ENCODE results near the gene ZFP3. TPM values are rescaled to one million over a fixed set of nuclear protein-coding genes. Genes with fewer than 3 reads are reported as not detected.
A peak's percentile ranks its signal among the peaks of the same experiment; 100 is the strongest.
"Not testable (repeated sequence)": the region's sequence is repeated elsewhere in the genome, so short reads cannot be mapped to it uniquely, and the experiment has no call there.

Gene ZFP3
- polyA plus RNA-seq, 2 of the 4 experiments (the other 2 are of a cell fraction): 1.7 to 4.8 TPM

DNA sequence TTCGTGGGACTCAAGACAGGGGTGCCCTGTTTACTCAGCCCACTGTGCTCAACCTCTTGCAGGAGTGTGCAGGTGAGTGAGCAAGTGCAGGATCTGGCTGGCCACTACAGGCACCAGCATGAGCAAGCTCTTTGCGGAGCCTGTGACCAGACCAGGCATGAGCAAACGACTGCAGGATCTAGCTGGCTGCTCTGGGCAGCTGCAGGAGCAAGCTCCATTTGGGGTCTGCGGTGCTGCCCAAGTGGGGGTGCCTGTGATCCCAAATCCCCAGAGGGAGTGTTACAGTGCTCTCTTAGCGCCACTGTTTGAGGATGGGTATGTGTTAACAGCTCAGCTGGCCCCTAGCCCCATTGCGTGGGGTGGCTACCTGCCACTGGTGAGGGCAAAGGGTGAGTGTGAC lies 40.0 kb downstream of the ZFP3 start:
- FAIRE-seq (no peak), ATAC-seq (peak; percentile 19 to 54; a peak in 4 of 6 replicates), DNase-seq (ENCODE audit: low read depth in 1 of 2, low spot score in 1 of 2) (no peak)
- Histone ChIP-seq H3K4me2 (no peak overlapping the region), H3K4me3 (no peak overlapping the region), H3K27ac (no peak overlapping the region), H3K4me1 (0 out of 3 replicates have a peak, but pooled peaks cover 7% of the 10 kb centered on the region), H3K9me3 (peaks cover 23% of the 10 kb centered on the region)
- WGBS (ENCODE audit: missing lambda C conversion rate): 37% methylated on average over 6 of the region's 6 CpGs
- TF ChIP-seq EHMT2 (IDR thresholded peaks at IDR 0.05; ENCODE audit: low read depth) (no peak), MAZ (IDR thresholded peaks at IDR 0.05; ENCODE audit: borderline replicate concordance, low read depth, low read length) (no peak), SREBF2 (IDR thresholded peaks at IDR 0.05) (no peak), RARB (CRISPR knock-in tag; IDR thresholded peaks at IDR 0.05) (no peak), HOXA7 (CRISPR knock-in tag; IDR thresholded peaks at IDR 0.05) (no peak), KDM1A (IDR thresholded peaks at IDR 0.05; ENCODE audit: low read depth) (no peak), CHD4 (IDR thresholded peaks at IDR 0.05; ENCODE audit: borderline replicate concordance) (no peak), FOSL2 (IDR thresholded peaks at IDR 0.05) (no peak), FOSL2 (CRISPR knock-in tag; IDR thresholded peaks at IDR 0.05) (no peak), FOXS1 (CRISPR knock-in tag; IDR thresholded peaks at IDR 0.05) (no peak), ZNF302 (CRISPR knock-in tag; IDR thresholded peaks at IDR 0.05) (no peak)
- TF ChIP-seq, protein P1, sequence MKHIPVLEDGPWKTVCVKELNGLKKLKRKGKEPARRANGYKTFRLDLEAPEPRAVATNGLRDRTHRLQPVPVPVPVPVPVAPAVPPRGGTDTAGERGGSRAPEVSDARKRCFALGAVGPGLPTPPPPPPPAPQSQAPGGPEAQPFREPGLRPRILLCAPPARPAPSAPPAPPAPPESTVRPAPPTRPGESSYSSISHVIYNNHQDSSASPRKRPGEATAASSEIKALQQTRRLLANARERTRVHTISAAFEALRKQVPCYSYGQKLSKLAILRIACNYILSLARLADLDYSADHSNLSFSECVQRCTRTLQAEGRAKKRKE (CRISPR knock-in tag; IDR thresholded peaks at IDR 0.05; ENCODE audit: low read depth): no peak
- TF ChIP-seq, protein P2, sequence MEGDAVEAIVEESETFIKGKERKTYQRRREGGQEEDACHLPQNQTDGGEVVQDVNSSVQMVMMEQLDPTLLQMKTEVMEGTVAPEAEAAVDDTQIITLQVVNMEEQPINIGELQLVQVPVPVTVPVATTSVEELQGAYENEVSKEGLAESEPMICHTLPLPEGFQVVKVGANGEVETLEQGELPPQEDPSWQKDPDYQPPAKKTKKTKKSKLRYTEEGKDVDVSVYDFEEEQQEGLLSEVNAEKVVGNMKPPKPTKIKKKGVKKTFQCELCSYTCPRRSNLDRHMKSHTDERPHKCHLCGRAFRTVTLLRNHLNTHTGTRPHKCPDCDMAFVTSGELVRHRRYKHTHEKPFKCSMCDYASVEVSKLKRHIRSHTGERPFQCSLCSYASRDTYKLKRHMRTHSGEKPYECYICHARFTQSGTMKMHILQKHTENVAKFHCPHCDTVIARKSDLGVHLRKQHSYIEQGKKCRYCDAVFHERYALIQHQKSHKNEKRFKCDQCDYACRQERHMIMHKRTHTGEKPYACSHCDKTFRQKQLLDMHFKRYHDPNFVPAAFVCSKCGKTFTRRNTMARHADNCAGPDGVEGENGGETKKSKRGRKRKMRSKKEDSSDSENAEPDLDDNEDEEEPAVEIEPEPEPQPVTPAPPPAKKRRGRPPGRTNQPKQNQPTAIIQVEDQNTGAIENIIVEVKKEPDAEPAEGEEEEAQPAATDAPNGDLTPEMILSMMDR (IDR thresholded peaks at IDR 0.05): no peak
- CTCF ChIA-PET: interaction anchor here (1.2 to 1.8 kb wide), 2 partner anchors 10 to 1355 kb away, joined by 3 to 6 read pairs; no protein-coding TSS in a partner anchor
- POLR2A ChIA-PET: no interaction called here

DNA sequence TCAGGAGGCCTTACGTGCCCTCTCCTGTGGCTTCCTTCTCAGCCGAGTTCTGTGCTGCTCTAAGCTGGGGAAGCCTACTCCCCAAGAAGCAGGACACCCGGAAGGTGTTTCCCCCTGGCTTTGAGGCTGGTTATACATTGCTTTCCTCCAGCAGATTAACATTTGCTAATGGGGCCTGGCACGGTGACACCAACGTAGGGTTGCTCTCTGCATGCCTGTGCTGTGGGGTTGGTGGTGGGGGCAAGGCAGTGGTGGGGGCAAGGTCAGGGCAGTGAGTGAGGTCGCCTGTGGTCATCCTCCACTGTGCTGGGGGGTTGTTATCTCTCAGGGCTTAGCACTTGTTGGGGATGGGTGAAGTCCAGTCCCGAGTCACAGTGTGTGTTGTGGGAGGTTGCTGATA lies 41.8 kb downstream of the ZFP3 start:
- no peak for ATAC-seq
- POLR2A ChIA-PET: no interaction called here
- H3K9me3 ChIP-seq: peaks cover 8% of the 10 kb centered on the region; the same call in 2 of the 3 replicates
- no peak overlapping the region for H3K27ac ChIP-seq
- WGBS (ENCODE audit: missing lambda C conversion rate): 48% methylated on average over 7 of the region's 7 CpGs
- no peak overlapping the region for H3K4me3 ChIP-seq
- H3K4me2 ChIP-seq: no peak overlapping the region
- TF ChIP-seq BHLHE40 (IDR thresholded peaks at IDR 0.05; ENCODE audit: low read depth, low read length) (no peak), POLR2AphosphoS2 (conservative IDR thresholded peaks at IDR 0.05; ENCODE audit: low read length) (no peak), CBX2 (IDR thresholded peaks at IDR 0.05; ENCODE audit: borderline replicate concordance, low read depth) (no peak), CEBPB (IDR thresholded peaks at IDR 0.05) (no peak), ZFP36 (IDR thresholded peaks at IDR 0.05; ENCODE audit: borderline replicate concordance, partially characterized antibody) (no peak), ZNF302 (CRISPR knock-in tag; IDR thresholded peaks at IDR 0.05) (no peak), FOXS1 (CRISPR knock-in tag; IDR thresholded peaks at IDR 0.05) (no peak)
- TF ChIP-seq, protein P3, sequence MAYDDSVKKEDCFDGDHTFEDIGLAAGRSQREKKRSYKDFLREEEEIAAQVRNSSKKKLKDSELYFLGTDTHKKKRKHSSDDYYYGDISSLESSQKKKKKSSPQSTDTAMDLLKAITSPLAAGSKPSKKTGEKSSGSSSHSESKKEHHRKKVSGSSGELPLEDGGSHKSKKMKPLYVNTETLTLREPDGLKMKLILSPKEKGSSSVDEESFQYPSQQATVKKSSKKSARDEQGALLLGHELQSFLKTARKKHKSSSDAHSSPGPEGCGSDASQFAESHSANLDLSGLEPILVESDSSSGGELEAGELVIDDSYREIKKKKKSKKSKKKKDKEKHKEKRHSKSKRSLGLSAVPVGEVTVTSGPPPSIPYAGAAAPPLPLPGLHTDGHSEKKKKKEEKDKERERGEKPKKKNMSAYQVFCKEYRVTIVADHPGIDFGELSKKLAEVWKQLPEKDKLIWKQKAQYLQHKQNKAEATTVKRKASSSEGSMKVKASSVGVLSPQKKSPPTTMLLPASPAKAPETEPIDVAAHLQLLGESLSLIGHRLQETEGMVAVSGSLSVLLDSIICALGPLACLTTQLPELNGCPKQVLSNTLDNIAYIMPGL (CRISPR knock-in tag; IDR thresholded peaks at IDR 0.05; ENCODE audit: borderline replicate concordance): no peak
- TF ChIP-seq, protein P4, sequence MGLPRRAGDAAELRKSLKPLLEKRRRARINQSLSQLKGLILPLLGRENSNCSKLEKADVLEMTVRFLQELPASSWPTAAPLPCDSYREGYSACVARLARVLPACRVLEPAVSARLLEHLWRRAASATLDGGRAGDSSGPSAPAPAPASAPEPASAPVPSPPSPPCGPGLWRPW (IDR thresholded peaks at IDR 0.05): no peak
- no peak for FAIRE-seq
- no peak for DNase-seq (ENCODE audit: low read depth in 1 of 2, low spot score in 1 of 2)
- H3K4me1 ChIP-seq: 0 out of 3 replicates have a peak, but pooled peaks cover 7% of the 10 kb centered on the region
- CTCF ChIA-PET: interaction anchor here (0.6 kb wide), 1 partner anchor 10 kb away, joined by 3 read pairs; no protein-coding TSS in a partner anchor

DNA sequence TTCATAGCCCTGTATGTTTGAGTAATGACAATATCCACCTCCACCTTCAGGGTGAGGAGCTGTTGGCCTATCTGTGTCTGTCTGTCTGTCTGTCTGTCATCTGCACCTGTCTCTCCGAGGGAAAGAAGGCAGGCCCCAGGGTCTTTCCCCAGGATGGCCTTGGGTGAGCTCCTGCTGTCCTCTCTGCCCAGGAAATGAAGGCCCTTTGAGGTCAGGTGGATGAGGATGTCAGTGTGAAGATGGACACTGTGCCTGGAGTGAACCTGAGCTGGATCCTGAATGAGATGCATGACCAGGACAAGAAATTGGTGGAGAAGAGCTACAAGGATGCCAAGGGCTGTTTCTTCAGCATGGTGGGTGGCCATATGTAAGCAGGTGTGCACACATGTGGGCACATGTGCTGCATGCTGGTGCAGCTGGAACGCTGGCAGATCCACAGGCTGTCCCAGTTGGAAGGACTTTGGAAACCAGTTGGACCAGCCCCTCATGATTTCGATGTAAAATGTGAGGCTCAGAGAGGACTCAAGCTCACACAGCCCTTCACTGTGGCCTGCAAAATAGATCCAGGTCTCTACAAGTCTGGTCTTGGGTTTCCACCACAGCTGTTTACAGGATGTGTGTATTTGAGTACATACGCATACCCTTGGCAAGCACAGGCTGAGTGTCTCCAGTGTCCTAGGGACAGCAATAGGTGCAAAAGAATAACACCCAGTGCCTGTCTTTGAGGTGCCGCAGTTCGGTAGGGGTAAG lies 42.3 kb downstream of the ZFP3 start:
- WGBS (ENCODE audit: missing lambda C conversion rate): 52% methylated on average over 6 of the region's 6 CpGs
- ATAC-seq; FAIRE-seq; H3K4me3 ChIP-seq; POLR2A ChIA-PET; DNase-seq (ENCODE audit: low read depth in 1 of 2, low spot score in 1 of 2); CTCF ChIA-PET; H3K27ac ChIP-seq; H3K4me2 ChIP-seq; H3K9me3 ChIP-seq; H3K4me1 ChIP-seq: not testable (repeated sequence)
